ENCODE results near the gene MSI2.

DNA sequence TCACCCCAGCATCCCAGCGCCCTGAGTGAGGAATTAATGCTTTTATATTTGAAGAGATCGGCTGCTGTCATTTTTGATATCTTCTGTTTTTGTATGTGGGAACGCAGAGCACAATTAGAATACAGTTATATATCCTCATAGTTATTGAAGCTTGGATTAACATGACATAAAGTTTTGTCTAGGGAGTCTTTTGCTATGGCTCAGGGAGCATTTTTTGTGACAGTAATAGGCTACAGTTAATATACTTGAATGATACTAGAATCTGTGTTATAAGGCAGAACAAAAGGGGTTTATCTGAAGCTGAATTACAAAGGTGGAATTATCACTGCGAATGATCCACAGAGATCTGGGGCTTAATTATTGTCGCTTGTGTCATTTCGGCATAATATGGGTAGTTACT lies 239.4 kb downstream of the MSI2 start:
- TF ChIP-seq EZH2phosphoT487 (IDR thresholded peaks at IDR 0.05; ENCODE audit: insufficient read depth, low read depth) (no peak), EZH2 (IDR thresholded peaks at IDR 0.05; ENCODE audit: insufficient read depth, poor library complexity, severe bottlenecking) (no peak)

Measured in GM23248 (cell line).